Measurements from ENCODE around the gene UBA1.

The UBA1 gene

DNA sequence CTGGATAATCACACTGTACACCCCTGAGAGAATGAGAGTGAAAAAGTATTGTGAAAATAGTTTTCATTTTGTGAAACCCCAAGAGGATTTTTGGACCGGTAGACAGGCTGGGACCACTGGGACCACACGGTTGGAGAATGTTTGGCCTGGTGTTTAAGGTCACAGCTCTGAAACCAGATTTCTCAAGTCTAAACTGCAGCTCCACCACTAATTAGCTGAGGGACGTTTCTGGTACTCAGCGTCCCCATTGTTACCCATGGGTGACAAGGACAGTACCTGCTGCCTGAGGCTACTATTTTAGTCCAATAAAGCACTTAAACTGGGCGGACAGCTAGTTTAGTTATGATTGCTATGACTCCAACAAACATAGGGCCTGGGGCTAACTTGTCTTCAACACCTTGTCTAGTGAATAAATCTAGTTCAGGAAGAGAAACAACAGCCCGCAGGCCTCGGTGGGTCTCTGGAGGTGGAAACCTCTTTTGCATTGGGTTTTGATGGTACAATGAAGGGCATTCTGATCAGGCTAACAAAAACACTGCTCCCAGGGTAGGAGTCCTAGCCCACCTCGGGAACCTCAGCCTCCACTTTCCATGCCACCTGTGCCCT lies 38.7 kb downstream of the UBA1 start:
- Histone ChIP-seq H3K27me3 (ENCODE audit: insufficient read depth, low read depth) (no peaks in the 10 kb centered on the region), H3K4me3 (IDR thresholded peaks at IDR 0.05; ENCODE audit: insufficient read depth, low read depth, low read length) (no peak overlapping the region), H3K4me2 (peak overlapping the region; percentile 84), H4K20me1 (ENCODE audit: insufficient read depth) (no peaks in the 10 kb centered on the region), H3K27ac (peak overlapping the region; percentile 98), H3K4me1 (ENCODE audit: low read depth, poor library complexity, severe bottlenecking) (peaks cover 19% of the 10 kb centered on the region), H2AFZ (ENCODE audit: low read depth) (peak overlapping the region; percentile 48), H3K9ac (peak overlapping the region; percentile 99), H3K79me2 (ENCODE audit: insufficient read depth, low read depth) (peaks cover 13% of the 10 kb centered on the region; the same call in 1 of the 2 replicates), H3K36me3 (ENCODE audit: insufficient read depth) (no peaks in the 10 kb centered on the region)
- TF ChIP-seq, protein P1, sequence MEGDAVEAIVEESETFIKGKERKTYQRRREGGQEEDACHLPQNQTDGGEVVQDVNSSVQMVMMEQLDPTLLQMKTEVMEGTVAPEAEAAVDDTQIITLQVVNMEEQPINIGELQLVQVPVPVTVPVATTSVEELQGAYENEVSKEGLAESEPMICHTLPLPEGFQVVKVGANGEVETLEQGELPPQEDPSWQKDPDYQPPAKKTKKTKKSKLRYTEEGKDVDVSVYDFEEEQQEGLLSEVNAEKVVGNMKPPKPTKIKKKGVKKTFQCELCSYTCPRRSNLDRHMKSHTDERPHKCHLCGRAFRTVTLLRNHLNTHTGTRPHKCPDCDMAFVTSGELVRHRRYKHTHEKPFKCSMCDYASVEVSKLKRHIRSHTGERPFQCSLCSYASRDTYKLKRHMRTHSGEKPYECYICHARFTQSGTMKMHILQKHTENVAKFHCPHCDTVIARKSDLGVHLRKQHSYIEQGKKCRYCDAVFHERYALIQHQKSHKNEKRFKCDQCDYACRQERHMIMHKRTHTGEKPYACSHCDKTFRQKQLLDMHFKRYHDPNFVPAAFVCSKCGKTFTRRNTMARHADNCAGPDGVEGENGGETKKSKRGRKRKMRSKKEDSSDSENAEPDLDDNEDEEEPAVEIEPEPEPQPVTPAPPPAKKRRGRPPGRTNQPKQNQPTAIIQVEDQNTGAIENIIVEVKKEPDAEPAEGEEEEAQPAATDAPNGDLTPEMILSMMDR (conservative IDR thresholded peaks at IDR 0.05; ENCODE audit: low read depth, low read length): no peak

DNA sequence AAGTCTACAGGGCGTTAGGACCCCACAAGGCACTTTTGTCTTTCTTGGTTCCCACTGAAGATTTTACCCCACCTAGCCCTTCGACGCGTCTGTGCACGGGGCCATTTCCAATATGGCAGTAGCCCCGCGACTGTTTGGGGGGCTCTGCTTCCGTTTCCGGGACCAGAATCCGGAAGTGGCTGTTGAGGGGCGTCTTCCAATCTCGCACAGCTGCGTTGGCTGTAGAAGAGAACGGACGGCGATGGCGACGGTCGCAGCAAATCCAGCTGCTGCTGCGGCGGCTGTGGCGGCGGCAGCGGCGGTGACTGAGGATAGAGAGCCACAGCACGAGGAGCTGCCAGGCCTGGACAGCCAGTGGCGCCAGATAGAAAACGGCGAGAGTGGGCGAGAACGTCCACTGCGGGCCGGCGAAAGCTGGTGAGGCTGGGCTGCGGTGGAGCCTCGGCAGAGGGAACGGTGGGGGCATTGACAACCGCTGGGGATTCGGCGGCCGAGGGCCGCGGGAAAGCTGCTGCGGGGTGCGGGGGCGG lies 39.2 kb downstream of the UBA1 start, which contains the start of gene USP11:
USP11 (plus strand) TSS at position 207 of the 530 bp plus-strand sequence; CDS start at position 242, 35 bp downstream.
- Histone ChIP-seq H3K27me3 (ENCODE audit: insufficient read depth, low read depth) (no peaks in the 10 kb centered on the region), H3K27ac (peak within 1 kb of the TSS; percentile 98), H3K36me3 (ENCODE audit: insufficient read depth) (no peaks in the 10 kb centered on the region), H3K4me3 (IDR thresholded peaks at IDR 0.05; ENCODE audit: insufficient read depth, low read depth, low read length) (no peak within 1 kb of the TSS), H3K79me2 (ENCODE audit: insufficient read depth, low read depth) (peaks cover 13% of the 10 kb centered on the region; the same call in 1 of the 2 replicates), H3K9ac (peak within 1 kb of the TSS; percentile 99), H3K4me2 (peak within 1 kb of the TSS; percentile 84), H4K20me1 (ENCODE audit: insufficient read depth) (no peaks in the 10 kb centered on the region), H3K4me1 (ENCODE audit: low read depth, poor library complexity, severe bottlenecking) (peaks cover 19% of the 10 kb centered on the region), H2AFZ (ENCODE audit: low read depth) (peak within 1 kb of the TSS; percentile 62)
- TF ChIP-seq, protein P1 (conservative IDR thresholded peaks at IDR 0.05; ENCODE audit: low read depth, low read length): no peak

DNA sequence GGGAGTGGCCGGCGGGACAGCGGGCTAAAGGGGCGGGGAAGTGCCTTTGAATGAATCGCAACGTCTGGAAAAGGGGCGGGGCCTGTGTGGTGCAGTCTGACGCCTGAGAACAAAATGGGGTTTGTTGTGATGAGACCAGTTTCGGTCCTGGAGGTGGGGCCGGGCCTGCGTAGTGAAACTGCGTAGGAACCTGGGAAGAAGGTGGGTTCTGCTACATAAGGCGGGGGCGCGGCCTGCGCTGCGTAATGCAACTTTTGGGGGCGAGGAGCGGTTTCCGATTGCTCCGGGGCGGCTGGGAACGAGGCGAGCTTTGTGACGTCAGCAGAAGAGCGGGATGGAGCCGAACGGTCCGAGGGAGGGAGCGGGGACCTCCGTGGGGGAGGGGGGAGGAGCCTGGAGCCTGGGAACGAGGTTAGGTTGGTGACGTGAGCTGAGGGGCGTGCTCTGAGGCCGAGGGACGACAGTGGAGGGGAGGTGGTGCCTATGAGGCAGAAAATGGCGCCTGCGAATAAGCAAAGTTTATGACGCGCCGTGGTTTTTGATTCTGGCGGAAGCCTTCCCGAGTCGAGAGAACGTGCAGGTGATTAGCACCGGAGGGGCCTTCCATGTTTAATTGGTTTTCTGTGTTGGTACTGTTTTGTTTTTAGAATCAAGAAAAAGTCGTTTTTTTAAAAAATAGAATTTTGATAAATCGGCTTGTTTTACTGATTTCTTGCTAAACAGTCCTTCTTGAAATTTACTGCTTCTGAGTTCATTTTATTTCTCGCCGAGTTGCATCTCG lies 39.9 kb downstream of the UBA1 start:
- Histone ChIP-seq H3K79me2 (ENCODE audit: insufficient read depth, low read depth) (peaks cover 13% of the 10 kb centered on the region; the same call in 1 of the 2 replicates), H3K36me3 (ENCODE audit: insufficient read depth) (no peaks in the 10 kb centered on the region), H4K20me1 (ENCODE audit: insufficient read depth) (no peaks in the 10 kb centered on the region), H3K4me2 (peak overlapping the region; percentile 74), H3K4me1 (ENCODE audit: low read depth, poor library complexity, severe bottlenecking) (peaks cover 19% of the 10 kb centered on the region), H3K27ac (peak overlapping the region; percentile 98), H3K9ac (peak overlapping the region; percentile 99), H3K27me3 (ENCODE audit: insufficient read depth, low read depth) (no peaks in the 10 kb centered on the region), H3K4me3 (IDR thresholded peaks at IDR 0.05; ENCODE audit: insufficient read depth, low read depth, low read length) (no peak overlapping the region), H2AFZ (ENCODE audit: low read depth) (peak overlapping the region; percentile 62)
- TF ChIP-seq, protein P1 (conservative IDR thresholded peaks at IDR 0.05; ENCODE audit: low read depth, low read length): no peak

DNA sequence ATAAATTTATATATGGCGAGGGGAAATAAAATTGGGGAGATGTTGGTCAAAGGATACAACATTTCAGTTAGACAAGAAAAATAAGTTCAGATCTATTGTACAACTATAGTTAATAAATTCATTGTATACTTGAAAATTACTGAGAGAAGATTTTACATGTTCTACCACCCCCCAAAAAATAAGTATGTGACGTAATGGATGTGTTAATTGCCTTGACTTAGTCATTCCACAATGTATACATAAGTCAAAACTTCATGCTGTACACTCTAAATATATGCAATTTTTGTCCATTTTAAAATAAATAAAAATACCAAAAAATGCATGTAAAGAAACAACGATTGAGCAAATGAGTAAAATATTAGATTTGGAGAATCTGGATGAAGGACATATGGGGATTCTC lies 41.0 kb downstream of the UBA1 start:
- no peaks in the 10 kb centered on the region for H4K20me1 ChIP-seq (ENCODE audit: insufficient read depth)
- TF ChIP-seq, protein P1 (conservative IDR thresholded peaks at IDR 0.05; ENCODE audit: low read depth, low read length): no peak
- no peaks in the 10 kb centered on the region for H3K36me3 ChIP-seq (ENCODE audit: insufficient read depth)
- peaks cover 13% of the 10 kb centered on the region; the same call in 1 of the 2 replicates for H3K79me2 ChIP-seq (ENCODE audit: insufficient read depth, low read depth)
- H2AFZ ChIP-seq (ENCODE audit: low read depth): no peak overlapping the region
- no peaks in the 10 kb centered on the region for H3K27me3 ChIP-seq (ENCODE audit: insufficient read depth, low read depth)
- H3K27ac ChIP-seq: peak overlapping the region; percentile 98; the same call in 1 of the 2 replicates
- H3K4me2 ChIP-seq: peak overlapping the region; percentile 74
- H3K4me3 ChIP-seq (IDR thresholded peaks at IDR 0.05; ENCODE audit: insufficient read depth, low read depth, low read length): no peak overlapping the region
- peak overlapping the region; percentile 99 for H3K9ac ChIP-seq
- H3K4me1 ChIP-seq (ENCODE audit: low read depth, poor library complexity, severe bottlenecking): peaks cover 19% of the 10 kb centered on the region
